Neural cell (in vitro differentiated cells): ENCODE measurements around the gene TNKS1BP1.

ENCODE experiments used
- CTCF ChIP-seq: fragments of 450-650 bp; IDR thresholded peaks from 2 replicates; pipeline ENCODE4 v1.5.1; 2014; ENCODE audit warnings: antibody characterized with exemption, mild to moderate bottlenecking, moderate library complexity; ENCODE audit not compliant: poor library complexity, severe bottlenecking
- EP300 ChIP-seq: fragments of 450-650 bp; conservative IDR thresholded peaks from 2 replicates; pipeline ENCODE4 v1.6.1; 2014; ENCODE audit warnings: antibody characterized with exemption, mild to moderate bottlenecking, moderate library complexity; ENCODE audit not compliant: poor library complexity, severe bottlenecking
- SMC3 ChIP-seq: fragments of 450-650 bp; conservative IDR thresholded peaks from 2 replicates; pipeline ENCODE4 v1.6.1; 2014; ENCODE audit warnings: antibody characterized with exemption, mild to moderate bottlenecking, moderate library complexity; ENCODE audit not compliant: poor library complexity
- TF ChIP-seq, protein P1 (sequence below): IDR thresholded peaks from 2 replicates; pipeline ENCODE4 v1.6.1; 2012; ENCODE audit warnings: borderline replicate concordance

- TF ChIP-seq SMC3 = no peak
- TF ChIP-seq EP300 = no peak
- TF ChIP-seq CTCF = no peak
- TF ChIP-seq, protein P1, sequence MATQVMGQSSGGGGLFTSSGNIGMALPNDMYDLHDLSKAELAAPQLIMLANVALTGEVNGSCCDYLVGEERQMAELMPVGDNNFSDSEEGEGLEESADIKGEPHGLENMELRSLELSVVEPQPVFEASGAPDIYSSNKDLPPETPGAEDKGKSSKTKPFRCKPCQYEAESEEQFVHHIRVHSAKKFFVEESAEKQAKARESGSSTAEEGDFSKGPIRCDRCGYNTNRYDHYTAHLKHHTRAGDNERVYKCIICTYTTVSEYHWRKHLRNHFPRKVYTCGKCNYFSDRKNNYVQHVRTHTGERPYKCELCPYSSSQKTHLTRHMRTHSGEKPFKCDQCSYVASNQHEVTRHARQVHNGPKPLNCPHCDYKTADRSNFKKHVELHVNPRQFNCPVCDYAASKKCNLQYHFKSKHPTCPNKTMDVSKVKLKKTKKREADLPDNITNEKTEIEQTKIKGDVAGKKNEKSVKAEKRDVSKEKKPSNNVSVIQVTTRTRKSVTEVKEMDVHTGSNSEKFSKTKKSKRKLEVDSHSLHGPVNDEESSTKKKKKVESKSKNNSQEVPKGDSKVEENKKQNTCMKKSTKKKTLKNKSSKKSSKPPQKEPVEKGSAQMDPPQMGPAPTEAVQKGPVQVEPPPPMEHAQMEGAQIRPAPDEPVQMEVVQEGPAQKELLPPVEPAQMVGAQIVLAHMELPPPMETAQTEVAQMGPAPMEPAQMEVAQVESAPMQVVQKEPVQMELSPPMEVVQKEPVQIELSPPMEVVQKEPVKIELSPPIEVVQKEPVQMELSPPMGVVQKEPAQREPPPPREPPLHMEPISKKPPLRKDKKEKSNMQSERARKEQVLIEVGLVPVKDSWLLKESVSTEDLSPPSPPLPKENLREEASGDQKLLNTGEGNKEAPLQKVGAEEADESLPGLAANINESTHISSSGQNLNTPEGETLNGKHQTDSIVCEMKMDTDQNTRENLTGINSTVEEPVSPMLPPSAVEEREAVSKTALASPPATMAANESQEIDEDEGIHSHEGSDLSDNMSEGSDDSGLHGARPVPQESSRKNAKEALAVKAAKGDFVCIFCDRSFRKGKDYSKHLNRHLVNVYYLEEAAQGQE = no peak
These were observed 14.1 kb downstream of the TNKS1BP1 start for GRCh38 chr11:57310630-57311086.
